K562 (cell line): Measurements from ENCODE around the gene NEURL2. TPM values are rescaled to one million over a fixed set of nuclear protein-coding genes. Genes with fewer than 3 reads are reported as not detected.

Experiments
- C11orf30 ChIP-seq: fragments of 450-650 bp; IDR thresholded peaks from 2 replicates; pipeline ENCODE4 v1.6.1; 2016; ENCODE audit warnings: low read depth, mild to moderate bottlenecking
- CHCHD3 ChIP-seq: fragments of 250-450 bp; sonication (Bioruptor Pico); IDR thresholded peaks from 2 replicates; pipeline ENCODE4 v2.1.2; 2022; ENCODE audit warnings: mild to moderate bottlenecking
- FOXP4 ChIP-seq: sonication (generic); formaldehyde crosslinking; IDR thresholded peaks from 2 replicates; pipeline ENCODE4 v1.8.0; 2022; ENCODE audit warnings: mild to moderate bottlenecking, missing genetic modification reagents, borderline replicate concordance
- MNT ChIP-seq, 2 experiments: fragments of 450-650 bp; conservative IDR thresholded peaks; 2 replicates each; pipeline ENCODE4 v1.6.1; 2017; ENCODE audit warnings: mild to moderate bottlenecking in 2 of 2, moderate library complexity in 2 of 2
- TRIM25 ChIP-seq: fragments of 450-650 bp; IDR thresholded peaks from 2 replicates; pipeline ENCODE4 v1.7.0; 2016; ENCODE audit warnings: borderline replicate concordance
- ZBTB26 ChIP-seq: fragments of 450-650 bp; formaldehyde crosslinking; IDR thresholded peaks from 2 replicates; pipeline ENCODE4 v1.4.0; 2022; ENCODE audit warnings: missing genetic modification characterization
- ZNF277 ChIP-seq: fragments of 250-450 bp; sonication (Bioruptor Pico); IDR thresholded peaks from 2 replicates; pipeline ENCODE4 v1.8.0; 2022; ENCODE audit warnings: inconsistent platforms, mild to moderate bottlenecking, moderate library complexity, borderline replicate concordance
- ZNF609 ChIP-seq: sonication (generic); formaldehyde crosslinking; IDR thresholded peaks from 2 replicates; pipeline ENCODE4 v1.8.1; 2023; ENCODE audit warnings: missing genetic modification reagents, mild to moderate bottlenecking, borderline replicate concordance
- polyA plus RNA-seq, 8 experiments: library from polyadenylated mRNA; depleted of rRNA in 4 of 8; stranded (reverse) in 5 of 8; unstranded in 3 of 8; fragments of >200 nt; fragmentation: Nextera tagmentation in 2 of 8; fragmentation: Illumina TruSeq in 1 of 8; extraction: Ambion mirVana in 2 of 8; extraction: Trizol in 1 of 8; gene quantifications; 2 replicates each; pipeline versions ENCODE4 v1.2.1 to v1.2.3, GENCODE V29; 2011 to 2014; ENCODE audit warnings: inconsistent platforms in 1 of 8, missing spikeins in 1 of 8
- total RNA-seq, 7 experiments: library from RNA; depleted of rRNA in 6 of 7; stranded (reverse); fragments of >200 nt in 6 of 7; fragmentation: Illumina TruSeq in 2 of 7; extraction: Trizol in 2 of 7; gene quantifications; 2 replicates each; pipeline versions ENCODE4 v1.2.1 to v1.2.3, GENCODE V29; 2011 to 2021; ENCODE audit warnings: low replicate concordance in 1 of 7

The NEURL2 gene
- total and polyA plus RNA-seq, 9 of the 15 experiments (the other 6 are each of a cell fraction or from before 2014, with no cell fraction given): 0.22 to 1.9 (median 0.50) TPM; not detected in 1

GRCh38 chr20:45933266-45934045 is 42.4 kb upstream of the NEURL2 start (continued):
- TF ChIP-seq ZNF609 (CRISPR knock-in tag): no peak
- no peak for TF ChIP-seq CHCHD3 (CRISPR knock-in tag)
- no peak for TF ChIP-seq ZNF277
- TF ChIP-seq MNT (conservative IDR thresholded peaks at IDR 0.05): no peak
- TF ChIP-seq TRIM25: no peak
- TF ChIP-seq ZBTB26 (CRISPR knock-in tag): no peak
- no peak for TF ChIP-seq C11orf30
- no peak for TF ChIP-seq FOXP4 (CRISPR knock-in tag)
